ENCODE results near the gene MYEOV. TPM values are rescaled to one million over a fixed set of nuclear protein-coding genes. Genes with fewer than 3 reads are reported as not detected.

MYEOV gene
- total RNA-seq, 4 donors from 2014 or later, result 4.8 to 26.7 (median 9.4) TPM

DNA sequence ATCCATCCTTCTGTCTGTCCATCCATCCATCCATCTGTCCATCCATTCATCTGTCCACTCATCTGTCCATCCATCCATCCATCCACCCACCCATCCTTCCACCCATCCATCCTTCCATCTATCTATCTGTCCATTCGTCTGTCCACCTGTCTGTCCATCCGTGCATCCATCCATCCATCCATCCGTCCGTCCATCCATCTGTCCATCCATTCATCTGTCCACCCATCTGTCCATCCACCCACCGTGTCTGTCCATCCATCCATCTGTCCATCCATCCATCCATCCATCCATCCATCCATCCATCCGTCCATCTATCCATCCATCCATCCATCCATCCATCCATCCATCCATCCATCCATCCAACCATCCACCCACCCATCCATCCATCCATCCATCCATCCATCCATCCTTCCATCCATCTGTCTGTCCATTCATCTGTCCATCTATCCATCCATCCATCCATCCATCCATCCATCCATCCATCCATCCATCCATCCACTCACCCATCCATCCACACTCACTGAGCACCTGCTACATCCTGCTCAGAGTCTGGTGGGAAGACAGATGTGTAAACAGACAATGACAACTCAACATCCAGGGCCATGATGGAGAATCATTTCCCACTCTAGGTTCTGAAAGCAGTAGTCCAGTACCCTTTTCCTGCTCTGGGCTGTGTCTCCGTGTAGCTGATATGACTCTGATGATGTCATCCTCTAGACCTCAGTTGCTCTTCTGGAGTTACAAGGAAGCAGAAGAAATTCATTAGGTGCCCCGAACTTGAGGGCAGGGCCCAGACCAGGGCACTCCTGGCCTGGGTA, 30.8 kb upstream of the MYEOV start:
- H3K36me3 ChIP-seq, result no peaks in the 10 kb centered on the region
- peaks cover 0 to 11% (median 0%) of the 10 kb centered on the region in 4 donors for H3K4me1 ChIP-seq
- no peak overlapping the region for H3K4me3 ChIP-seq
- H3K9me3 ChIP-seq, result peaks cover 0 to 7% (median 0%) of the 10 kb centered on the region in 4 donors
- no peaks in the 10 kb centered on the region for H3K27me3 ChIP-seq
- WGBS, 2 donors, result 75 to 80% methylated on average over 7 of the region's 8 CpGs
- TF ChIP-seq, protein P1, sequence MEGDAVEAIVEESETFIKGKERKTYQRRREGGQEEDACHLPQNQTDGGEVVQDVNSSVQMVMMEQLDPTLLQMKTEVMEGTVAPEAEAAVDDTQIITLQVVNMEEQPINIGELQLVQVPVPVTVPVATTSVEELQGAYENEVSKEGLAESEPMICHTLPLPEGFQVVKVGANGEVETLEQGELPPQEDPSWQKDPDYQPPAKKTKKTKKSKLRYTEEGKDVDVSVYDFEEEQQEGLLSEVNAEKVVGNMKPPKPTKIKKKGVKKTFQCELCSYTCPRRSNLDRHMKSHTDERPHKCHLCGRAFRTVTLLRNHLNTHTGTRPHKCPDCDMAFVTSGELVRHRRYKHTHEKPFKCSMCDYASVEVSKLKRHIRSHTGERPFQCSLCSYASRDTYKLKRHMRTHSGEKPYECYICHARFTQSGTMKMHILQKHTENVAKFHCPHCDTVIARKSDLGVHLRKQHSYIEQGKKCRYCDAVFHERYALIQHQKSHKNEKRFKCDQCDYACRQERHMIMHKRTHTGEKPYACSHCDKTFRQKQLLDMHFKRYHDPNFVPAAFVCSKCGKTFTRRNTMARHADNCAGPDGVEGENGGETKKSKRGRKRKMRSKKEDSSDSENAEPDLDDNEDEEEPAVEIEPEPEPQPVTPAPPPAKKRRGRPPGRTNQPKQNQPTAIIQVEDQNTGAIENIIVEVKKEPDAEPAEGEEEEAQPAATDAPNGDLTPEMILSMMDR (IDR thresholded peaks at IDR 0.05), result no peak
- no peak for TF ChIP-seq EP300 (IDR thresholded peaks at IDR 0.05)
- TF ChIP-seq POLR2A (IDR thresholded peaks at IDR 0.05), result no peak
- no peak for DNase-seq (ENCODE audit: low spot score in 2 of 2)
- no peak overlapping the region for H3K27ac ChIP-seq

DNA sequence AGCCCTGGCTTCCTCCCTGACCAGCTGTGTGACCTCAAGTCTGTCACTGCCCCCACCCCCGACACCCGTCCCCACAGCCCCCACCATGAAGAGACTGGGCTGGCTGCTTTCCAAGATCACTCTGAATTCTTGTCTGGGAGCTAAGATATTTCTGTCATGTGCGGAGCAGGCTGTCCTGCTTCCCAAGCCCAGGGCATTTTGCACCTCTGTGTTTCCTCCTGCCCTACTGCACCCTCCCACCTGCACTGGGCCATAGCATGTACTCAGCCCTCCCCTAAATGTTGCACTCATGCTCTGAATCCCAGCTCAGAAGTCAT, 30.3 kb upstream of the MYEOV start:
- Histone ChIP-seq H3K9me3 (peaks cover 0 to 7% (median 0%) of the 10 kb centered on the region in 4 donors), H3K27ac (no peak overlapping the region), H3K4me1 (peaks cover 0 to 15% (median 0%) of the 10 kb centered on the region in 4 donors), H3K27me3 (no peaks in the 10 kb centered on the region), H3K4me3 (no peak overlapping the region), H3K36me3 (no peaks in the 10 kb centered on the region)
- 51 to 76% methylated on average over 3 of the region's 3 CpGs for WGBS, 2 donors
- TF ChIP-seq, protein P1 (IDR thresholded peaks at IDR 0.05), result no peak
- TF ChIP-seq POLR2A (IDR thresholded peaks at IDR 0.05) (no peak), EP300 (IDR thresholded peaks at IDR 0.05) (no peak)
- no peak for DNase-seq (ENCODE audit: low spot score in 2 of 2)

DNA sequence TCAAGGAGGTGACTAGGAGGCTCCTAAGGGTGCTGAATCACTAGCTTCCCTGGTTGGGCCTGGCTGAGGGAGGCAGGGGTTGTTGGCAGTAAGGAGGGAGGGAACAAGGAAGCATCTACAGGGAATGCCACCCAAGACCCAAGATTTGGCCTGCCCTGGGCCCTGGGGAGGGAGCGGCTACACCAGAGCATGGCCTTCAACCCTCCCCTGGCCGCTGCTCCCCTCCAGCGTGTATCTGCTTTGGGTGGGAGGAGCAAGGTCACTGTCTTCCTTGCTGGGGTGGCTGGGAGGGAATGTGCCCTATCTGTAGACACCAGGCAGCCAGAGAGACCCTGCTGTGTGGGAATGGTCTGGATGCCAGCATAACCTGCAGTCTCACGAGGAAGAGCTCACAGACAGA, 29.5 kb upstream of the MYEOV start:
- no peak for DNase-seq (ENCODE audit: low spot score in 2 of 2)
- H3K4me1 ChIP-seq, result peaks cover 0 to 15% (median 0%) of the 10 kb centered on the region in 4 donors
- 89 to 100% methylated on average over 1 to 3 of the region's 4 CpGs for WGBS, 2 donors
- H3K4me3 ChIP-seq, result no peak overlapping the region
- no peaks in the 10 kb centered on the region for H3K36me3 ChIP-seq
- no peak overlapping the region for H3K27ac ChIP-seq
- no peaks in the 10 kb centered on the region for H3K27me3 ChIP-seq
- TF ChIP-seq, protein P1 (IDR thresholded peaks at IDR 0.05), result no peak
- TF ChIP-seq EP300 (IDR thresholded peaks at IDR 0.05), result no peak
- no peak for TF ChIP-seq POLR2A (IDR thresholded peaks at IDR 0.05)
- peaks cover 0 to 6% (median 0%) of the 10 kb centered on the region in 4 donors for H3K9me3 ChIP-seq

GRCh38 chr11:69265210-69265609, 28.7 kb upstream of the MYEOV start:
- WGBS, 2 donors, result 93% methylated on average over 6 of the region's 6 CpGs
- no peak for DNase-seq (ENCODE audit: low spot score in 2 of 2)
- H3K9me3 ChIP-seq, result no peaks in the 10 kb centered on the region
- no peaks in the 10 kb centered on the region for H3K36me3 ChIP-seq
- H3K27me3 ChIP-seq, result no peaks in the 10 kb centered on the region
- H3K27ac ChIP-seq, result no peak overlapping the region
- H3K4me1 ChIP-seq, result peaks cover 0 to 15% (median 0%) of the 10 kb centered on the region in 4 donors
- TF ChIP-seq EP300 (IDR thresholded peaks at IDR 0.05), result no peak
- TF ChIP-seq, protein P1 (IDR thresholded peaks at IDR 0.05), result no peak
- TF ChIP-seq POLR2A (IDR thresholded peaks at IDR 0.05), result no peak
- no peak overlapping the region for H3K4me3 ChIP-seq

DNA sequence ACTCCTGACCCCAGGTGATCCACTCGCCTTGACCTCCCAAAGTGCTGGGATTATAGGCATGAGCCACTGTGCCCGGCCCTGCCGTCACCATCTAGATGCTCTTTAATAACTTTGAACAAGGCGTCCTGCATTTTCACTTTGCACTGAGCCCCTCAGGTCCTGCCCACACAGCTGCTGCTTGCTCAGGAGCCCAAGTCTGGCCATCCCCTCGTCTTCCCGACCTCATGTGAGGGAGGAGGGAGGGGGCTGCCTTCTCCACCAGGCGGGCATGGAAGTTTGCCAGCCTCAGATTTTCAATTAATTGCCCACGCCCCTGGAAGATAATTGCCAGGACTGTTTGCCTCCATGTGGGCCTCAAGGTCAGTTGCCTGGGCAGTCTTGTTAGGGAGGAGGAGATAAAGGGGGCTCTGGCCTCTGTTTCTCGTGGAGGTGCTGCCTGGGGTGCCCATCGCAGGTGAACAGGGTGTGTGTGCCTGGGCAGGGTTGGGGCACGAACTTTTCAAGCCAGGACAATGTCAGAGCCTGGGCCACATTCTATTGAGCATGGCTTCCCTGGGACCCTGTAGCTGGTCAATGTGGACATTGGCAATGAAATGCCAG, 27.9 kb upstream of the MYEOV start:
- H3K9me3 ChIP-seq, result no peaks in the 10 kb centered on the region
- H3K4me1 ChIP-seq, result peaks cover 0 to 15% (median 0%) of the 10 kb centered on the region in 4 donors
- 77 to 85% methylated on average over 8 to 9 of the region's 11 CpGs for WGBS, 2 donors
- H3K36me3 ChIP-seq, result no peaks in the 10 kb centered on the region
- DNase-seq (ENCODE audit: low spot score in 2 of 2), result no peak
- TF ChIP-seq, protein P1 (IDR thresholded peaks at IDR 0.05), result no peak
- TF ChIP-seq EP300 (IDR thresholded peaks at IDR 0.05) (no peak), POLR2A (IDR thresholded peaks at IDR 0.05) (no peak)
- H3K4me3 ChIP-seq, result no peak overlapping the region
- H3K27me3 ChIP-seq, result no peaks in the 10 kb centered on the region
- no peak overlapping the region for H3K27ac ChIP-seq
